NT2/D1 (cell line): ENCODE data around the gene PDE1C.
"Not testable (repeated sequence)": the region's sequence is repeated elsewhere in the genome, so short reads cannot be mapped to it uniquely, and the experiment has no call there.

Source experiments
- DNase-seq: peaks from one replicate; pipeline ENCODE4 v3.0.0-alpha.2; 2011; ENCODE audit warnings: low read depth, low spot score
- H3K27me3 ChIP-seq: 2 replicates; pipeline ENCODE4 v1.6.0; 2011; ENCODE audit warnings: mild to moderate bottlenecking; ENCODE audit not compliant: insufficient read length, insufficient read depth
- H3K36me3 ChIP-seq: 2 replicates; pipeline ENCODE4 v1.6.1; 2011; ENCODE audit warnings: mild to moderate bottlenecking, low read length, mixed read lengths; ENCODE audit not compliant: insufficient read depth, insufficient read length
- H3K4me1 ChIP-seq: 2 replicates; pipeline ENCODE4 v1.5.1; 2011; ENCODE audit not compliant: insufficient read depth, insufficient read length
- H3K4me3 ChIP-seq: 2 replicates; pipeline ENCODE4 v1.5.1; 2011; ENCODE audit warnings: low read depth; ENCODE audit not compliant: insufficient read length
- H3K9ac ChIP-seq: 2 replicates; pipeline ENCODE4 v1.6.0; 2011; ENCODE audit warnings: low read depth; ENCODE audit not compliant: insufficient read length
- H3K9me3 ChIP-seq: 2 replicates; pipeline ENCODE4 v1.5.1; 2011; ENCODE audit warnings: mild to moderate bottlenecking, low read length; ENCODE audit not compliant: insufficient read depth
- SUZ12 ChIP-seq: IDR thresholded peaks from 2 replicates; pipeline ENCODE4 v1.6.1; 2011; ENCODE audit not compliant: insufficient read length, insufficient read depth; ENCODE audit errors: extremely low read depth
- YY1 ChIP-seq: IDR thresholded peaks from 2 replicates; pipeline ENCODE4 v1.6.1; 2011; ENCODE audit not compliant: insufficient read length, insufficient read depth
- ZNF274 ChIP-seq: IDR thresholded peaks from 2 replicates; pipeline ENCODE4 v1.6.1; 2011; ENCODE audit warnings: mild to moderate bottlenecking, low read depth, low read length

PDE1C gene

DNA sequence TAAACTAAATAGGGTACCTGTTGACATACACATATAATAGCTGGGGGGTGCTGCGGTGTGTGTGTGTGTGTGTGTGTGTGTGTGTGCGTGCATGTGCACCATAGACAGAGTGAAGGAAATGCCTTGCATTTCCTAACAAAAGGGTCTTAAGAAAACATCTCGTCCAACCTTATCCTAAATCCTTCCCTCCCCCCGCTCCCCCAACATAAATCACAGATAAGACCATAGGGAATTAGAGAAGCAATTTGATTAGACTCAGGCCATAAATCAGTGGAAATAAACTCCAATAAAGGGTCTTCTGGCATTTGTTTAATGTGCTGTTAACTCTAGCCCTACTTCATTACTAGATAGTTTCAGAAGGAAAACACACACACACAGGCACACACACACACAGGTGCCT lies 234.7 kb downstream of the PDE1C start:
- no peak overlapping the region for H3K9ac ChIP-seq
- no peak for DNase-seq
- H3K9me3 ChIP-seq, result no peaks in the 10 kb centered on the region
- no peak overlapping the region for H3K4me3 ChIP-seq
- no peaks in the 10 kb centered on the region for H3K27me3 ChIP-seq
- TF ChIP-seq SUZ12 (no peak), ZNF274 (no peak), YY1 (no peak)
- no peaks in the 10 kb centered on the region for H3K4me1 ChIP-seq
- H3K36me3 ChIP-seq, result no peaks in the 10 kb centered on the region

DNA sequence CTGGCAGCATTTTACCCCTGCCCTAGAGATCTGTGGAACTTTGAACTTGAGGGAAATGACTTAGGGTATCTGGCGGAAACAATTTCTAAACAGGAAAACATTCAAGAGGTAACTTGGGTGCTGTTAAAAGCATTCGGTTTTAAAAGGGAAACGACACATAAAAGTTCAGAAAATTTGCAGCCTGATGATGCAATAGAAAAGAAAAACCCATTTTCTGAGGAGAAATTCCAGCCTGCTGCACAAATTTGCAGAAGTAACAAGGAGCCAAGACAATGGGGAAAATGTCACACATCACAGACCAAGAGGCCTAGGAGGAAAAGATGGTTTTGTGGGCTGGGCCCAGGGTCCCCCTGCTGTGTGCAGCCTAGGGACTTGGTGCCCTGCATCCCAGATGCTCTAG lies 236.6 kb downstream of the PDE1C start:
- H3K36me3 ChIP-seq, H3K9ac ChIP-seq, H3K9me3 ChIP-seq, DNase-seq, H3K27me3 ChIP-seq, H3K4me1 ChIP-seq, H3K4me3 ChIP-seq: not testable (repeated sequence)

DNA sequence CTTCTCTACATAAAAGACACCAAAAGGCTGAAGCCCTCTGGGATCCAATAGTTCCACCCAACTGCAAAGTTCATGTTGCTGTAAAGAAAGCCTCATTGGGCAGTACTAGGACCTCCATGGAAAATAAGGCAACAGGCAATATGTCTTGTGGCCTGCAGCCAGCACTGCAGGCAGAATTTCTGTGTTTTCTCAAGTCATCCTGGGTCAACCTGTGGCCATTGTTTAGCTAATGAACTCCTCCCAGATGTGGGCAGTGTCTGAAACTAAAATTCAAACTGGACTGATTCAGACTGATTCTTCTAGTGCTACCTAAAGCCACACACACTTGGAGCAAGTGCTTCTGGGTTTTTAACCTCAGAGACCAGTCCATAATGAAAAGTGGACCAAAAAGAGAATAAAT lies 241.7 kb downstream of the PDE1C start:
- Histone ChIP-seq H3K27me3 (no peaks in the 10 kb centered on the region), H3K4me3 (no peak overlapping the region), H3K9ac (no peak overlapping the region), H3K36me3 (no peaks in the 10 kb centered on the region), H3K9me3 (no peaks in the 10 kb centered on the region), H3K4me1 (no peaks in the 10 kb centered on the region)
- DNase-seq, result no peak
- TF ChIP-seq YY1, result no peak
- no peak for TF ChIP-seq SUZ12
- TF ChIP-seq ZNF274, result no peak

DNA sequence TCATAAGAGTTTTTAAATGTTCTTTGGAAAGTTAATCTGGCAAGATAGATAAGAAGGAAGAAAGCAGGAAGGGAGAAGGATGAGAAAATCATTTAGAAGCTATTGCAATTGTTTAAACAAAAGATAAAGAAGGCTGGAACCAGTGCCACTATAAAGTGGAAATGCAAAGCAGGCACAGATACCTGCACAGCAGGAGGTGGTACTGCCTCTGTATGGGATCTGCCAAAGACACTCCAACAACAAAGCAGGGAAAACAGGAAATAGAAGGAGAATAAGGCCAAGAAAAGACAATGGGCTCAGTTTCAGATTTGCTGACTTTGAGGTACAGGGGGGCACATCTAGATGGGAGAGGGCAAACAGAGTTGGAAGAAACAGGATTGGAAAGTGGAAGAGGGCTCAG lies 244.6 kb downstream of the PDE1C start:
- Histone ChIP-seq H3K9ac (no peak overlapping the region), H3K4me1 (no peaks in the 10 kb centered on the region), H3K36me3 (no peaks in the 10 kb centered on the region), H3K27me3 (no peaks in the 10 kb centered on the region), H3K9me3 (no peaks in the 10 kb centered on the region), H3K4me3 (no peak overlapping the region)
- no peak for TF ChIP-seq ZNF274
- TF ChIP-seq SUZ12, result no peak
- TF ChIP-seq YY1, result no peak
- no peak for DNase-seq

DNA sequence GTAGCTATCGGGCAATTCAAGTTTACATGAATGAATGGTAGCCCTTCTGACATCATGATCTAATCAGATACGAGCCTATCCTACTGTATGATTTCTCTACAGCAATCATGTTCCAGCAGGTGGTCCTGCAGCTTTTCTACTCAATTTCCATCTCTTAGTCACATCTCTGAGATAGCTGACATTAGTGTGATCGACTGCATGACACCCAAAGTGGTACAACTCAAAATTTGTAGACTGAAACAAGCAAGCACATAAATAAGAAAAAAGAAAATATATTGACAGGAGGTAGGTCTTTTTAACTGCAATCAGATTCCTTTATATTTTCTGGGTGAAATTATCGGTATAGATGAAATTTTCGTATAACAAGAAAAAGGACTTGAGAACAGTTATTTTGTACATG lies 251.2 kb downstream of the PDE1C start:
- Histone ChIP-seq H3K4me3 (no peak overlapping the region), H3K9me3 (no peaks in the 10 kb centered on the region), H3K36me3 (no peaks in the 10 kb centered on the region), H3K4me1 (no peaks in the 10 kb centered on the region), H3K27me3 (no peaks in the 10 kb centered on the region), H3K9ac (no peak overlapping the region)
- TF ChIP-seq SUZ12, result no peak
- TF ChIP-seq YY1, result no peak
- no peak for TF ChIP-seq ZNF274
- DNase-seq, result no peak

DNA sequence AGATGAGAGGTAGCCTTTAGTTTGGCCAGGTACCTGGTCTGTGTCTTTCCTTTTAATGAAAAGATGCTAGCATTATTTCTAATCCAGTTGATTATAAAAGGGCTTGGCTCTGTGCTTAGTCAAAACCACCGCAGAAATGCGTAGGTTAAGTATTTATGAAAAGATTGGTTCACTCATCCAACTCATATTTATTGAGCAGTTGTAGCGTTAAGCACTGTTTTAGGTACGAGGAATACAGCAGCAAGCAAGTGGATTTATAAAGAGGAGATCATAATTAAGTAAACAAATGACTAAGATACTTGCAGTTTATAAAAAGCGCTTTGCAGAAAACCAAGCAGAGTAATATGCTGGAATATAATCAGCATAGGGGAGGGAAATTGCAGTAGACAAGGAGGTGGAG lies 253.4 kb downstream of the PDE1C start:
- TF ChIP-seq ZNF274, result no peak
- no peak for TF ChIP-seq YY1
- TF ChIP-seq SUZ12, result no peak
- Histone ChIP-seq H3K27me3 (no peaks in the 10 kb centered on the region), H3K36me3 (no peaks in the 10 kb centered on the region), H3K4me1 (no peaks in the 10 kb centered on the region), H3K9me3 (no peaks in the 10 kb centered on the region), H3K9ac (no peak overlapping the region), H3K4me3 (no peak overlapping the region)
- DNase-seq, result no peak

DNA sequence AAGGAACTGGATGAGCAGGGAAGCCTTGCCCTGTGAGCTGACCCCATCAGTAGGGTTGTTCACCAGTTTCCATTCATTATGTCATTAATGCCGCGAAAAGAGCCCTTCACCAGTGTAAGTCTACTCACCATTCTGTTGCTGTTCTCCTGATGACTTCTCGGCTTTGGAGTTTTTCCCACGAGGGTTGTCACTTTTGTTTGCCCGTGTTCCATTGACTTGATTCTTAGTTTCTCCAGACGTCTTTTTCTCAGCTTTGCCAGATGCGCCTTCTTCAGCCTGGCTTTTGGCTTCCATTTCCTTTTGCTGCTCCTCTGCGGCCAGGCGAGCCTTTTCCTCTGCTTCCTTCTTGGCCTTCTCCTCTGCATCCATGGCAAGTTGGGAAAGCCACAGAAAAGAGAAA lies 254.4 kb downstream of the PDE1C start:
- DNase-seq, result no peak
- no peak for TF ChIP-seq YY1
- TF ChIP-seq ZNF274, result no peak
- no peak for TF ChIP-seq SUZ12
- Histone ChIP-seq H3K9ac (no peak overlapping the region), H3K4me1 (no peaks in the 10 kb centered on the region), H3K4me3 (no peak overlapping the region), H3K36me3 (no peaks in the 10 kb centered on the region), H3K27me3 (no peaks in the 10 kb centered on the region), H3K9me3 (no peaks in the 10 kb centered on the region)

DNA sequence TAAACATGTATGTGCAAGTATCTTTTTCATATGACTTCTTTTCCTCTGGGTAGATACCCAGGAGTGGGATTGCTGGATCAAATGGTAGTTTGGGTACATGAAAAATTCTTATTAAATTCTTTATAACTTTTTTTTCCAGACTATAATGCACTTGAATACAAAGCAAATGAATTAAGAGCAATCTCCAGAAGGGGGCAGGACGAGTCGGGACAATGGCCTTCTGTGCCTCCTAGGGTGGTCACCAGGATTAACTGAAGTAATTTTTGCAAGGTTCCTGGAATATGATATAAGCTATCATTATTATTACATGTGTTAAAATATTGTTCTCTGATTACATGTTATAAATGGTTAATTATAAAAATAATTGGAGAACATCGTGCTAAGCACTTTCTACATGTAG lies 256.0 kb downstream of the PDE1C start:
- no peak overlapping the region for H3K4me3 ChIP-seq
- no peaks in the 10 kb centered on the region for H3K27me3 ChIP-seq
- no peak overlapping the region for H3K9ac ChIP-seq
- no peaks in the 10 kb centered on the region for H3K36me3 ChIP-seq
- no peak for DNase-seq
- no peaks in the 10 kb centered on the region for H3K9me3 ChIP-seq
- no peaks in the 10 kb centered on the region for H3K4me1 ChIP-seq
- TF ChIP-seq YY1 (no peak), ZNF274 (no peak), SUZ12 (no peak)
